ENCODE data around the gene APOH. TPM values are rescaled to one million over a fixed set of nuclear protein-coding genes. Genes with fewer than 3 reads are reported as not detected.

The APOH gene
- total RNA-seq, 1 experiment from 2014 or later, result 1.2 TPM

GRCh38 chr17:66200685-66201092 is 28.5 kb downstream of the APOH start:
- Histone ChIP-seq H3K9me3 (ENCODE audit: control insufficient read depth, insufficient read depth, low read depth, low read length) (no peaks in the 10 kb centered on the region), H3K36me3 (ENCODE audit: control insufficient read depth, insufficient read depth, low read length) (no peaks in the 10 kb centered on the region), H3K27ac (ENCODE audit: low read length) (no peak overlapping the region), H3K4me1 (ENCODE audit: control insufficient read depth, insufficient read depth, low read length) (no peaks in the 10 kb centered on the region), H3K4me3 (ENCODE audit: low read depth in 2 of 2, low read length in 2 of 2) (no peak overlapping the region), H3K27me3 (ENCODE audit: control insufficient read depth, insufficient read depth, low read length) (no peaks in the 10 kb centered on the region)
- ChIA-PET POLR2A (no interaction called here), CTCF (interaction anchor here (0.7 to 1.0 kb wide), 3 partner anchors 380 to 1017 kb away, joined by 3 to 4 read pairs (median 3); no protein-coding TSS in a partner anchor)
- intact Hi-C loops (cut with micrococcal nuclease; ENCODE audit: unreplicated experiment), result no loop called here
- ATAC-seq, result peak; percentile 78
- in situ Hi-C loops (cut with HindIII; ENCODE audit: low pct_unique_long_range_greater_than_20kb, low sequenced_read_pairs), result no loop called here
- TF ChIP-seq TCF7L2 (IDR thresholded peaks at IDR 0.05; ENCODE audit: low read depth, low read length), result no peak
- TF ChIP-seq SIN3A (IDR thresholded peaks at IDR 0.05; ENCODE audit: borderline replicate concordance, insufficient read depth, low read depth, low read length), result no peak
- no peak for TF ChIP-seq POLR2AphosphoS5 (IDR thresholded peaks at IDR 0.05; ENCODE audit: low read depth, low read length)
- TF ChIP-seq REST (IDR thresholded peaks at IDR 0.05; ENCODE audit: insufficient read depth in 1 of 2, low read depth in 2 of 2, low read length in 1 of 2), result no peak
- peak; percentile 80 for TF ChIP-seq CTCF (IDR thresholded peaks at IDR 0.05)
- no TSS peak for BruUV-seq (replicated peaks)
- DNase-seq (ENCODE audit: low read depth, low spot score), result peak; percentile 17

- ATAC-seq (no peak), DNase-seq (ENCODE audit: low read depth, low spot score) (no peak)
- no peak overlapping the region for H3K27ac ChIP-seq (ENCODE audit: low read length)
- H3K9me3 ChIP-seq (ENCODE audit: control insufficient read depth, insufficient read depth, low read depth, low read length), result no peaks in the 10 kb centered on the region
- no peaks in the 10 kb centered on the region for H3K27me3 ChIP-seq (ENCODE audit: control insufficient read depth, insufficient read depth, low read length)
- no peak for TF ChIP-seq TCF7L2 (IDR thresholded peaks at IDR 0.05; ENCODE audit: low read depth, low read length)
- TF ChIP-seq REST (IDR thresholded peaks at IDR 0.05; ENCODE audit: insufficient read depth in 1 of 2, low read depth in 2 of 2, low read length in 1 of 2), result no peak
- no peak for TF ChIP-seq SIN3A (IDR thresholded peaks at IDR 0.05; ENCODE audit: borderline replicate concordance, insufficient read depth, low read depth, low read length)
- no peak for TF ChIP-seq POLR2AphosphoS5 (IDR thresholded peaks at IDR 0.05; ENCODE audit: low read depth, low read length)
- TF ChIP-seq CTCF (IDR thresholded peaks at IDR 0.05), result no peak
- H3K4me3 ChIP-seq (ENCODE audit: low read depth in 2 of 2, low read length in 2 of 2), result no peak overlapping the region
- no peaks in the 10 kb centered on the region for H3K4me1 ChIP-seq (ENCODE audit: control insufficient read depth, insufficient read depth, low read length)
- intact Hi-C loops (cut with micrococcal nuclease; ENCODE audit: unreplicated experiment) (loop anchor here (2.0 kb wide), 1 partner anchor 427 kb away; no protein-coding TSS in a partner anchor), in situ Hi-C loops (cut with HindIII; ENCODE audit: low pct_unique_long_range_greater_than_20kb, low sequenced_read_pairs) (no loop called here)
- ChIA-PET POLR2A (interaction anchor here (0.6 kb wide), 1 partner anchor 472 kb away, joined by 3 read pairs; no protein-coding TSS in a partner anchor), CTCF (no interaction called here)
- no peaks in the 10 kb centered on the region for H3K36me3 ChIP-seq (ENCODE audit: control insufficient read depth, insufficient read depth, low read length)
- BruUV-seq (replicated peaks), result no TSS peak
Observed at GRCh38 chr17:66198242-66198641, 31.0 kb downstream of the APOH start.
